ENCODE data around the gene CHIC1. TPM values are rescaled to one million over a fixed set of nuclear protein-coding genes. Genes with fewer than 3 reads are reported as not detected.
"Not testable (repeated sequence)": the region's sequence is repeated elsewhere in the genome, so short reads cannot be mapped to it uniquely, and the experiment has no call there.

CHIC1 gene
- total RNA-seq, 1 experiment from 2014 or later: 15.5 TPM

DNA sequence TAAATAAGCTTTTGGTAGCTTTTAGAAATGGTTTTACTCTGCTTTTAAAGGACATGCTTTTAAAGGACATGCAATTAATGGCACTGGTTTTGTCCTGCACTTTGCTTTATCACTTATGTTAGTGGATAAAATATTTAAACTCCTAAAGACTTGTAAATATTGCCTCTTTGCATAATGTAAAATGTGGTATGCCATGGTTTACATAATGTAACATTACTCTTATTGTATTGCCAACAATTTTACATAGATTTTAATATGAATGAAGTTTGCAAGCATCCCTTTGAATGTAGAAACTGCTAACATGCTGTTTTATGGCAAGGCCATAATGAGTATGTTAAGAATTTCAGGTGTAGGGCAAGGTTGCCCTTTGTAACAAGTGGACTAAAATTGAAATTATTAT is 118.4 kb downstream of the CHIC1 start:
- no peak for DNase-seq (ENCODE audit: low read depth, low spot score)
- Histone ChIP-seq H3K36me3 (ENCODE audit: control insufficient read depth, insufficient read depth, low read length) (no peaks in the 10 kb centered on the region), H3K27me3 (ENCODE audit: control insufficient read depth, insufficient read depth, low read length) (no peaks in the 10 kb centered on the region), H3K4me1 (ENCODE audit: control insufficient read depth, insufficient read depth, low read length) (no peaks in the 10 kb centered on the region), H3K9me3 (ENCODE audit: control insufficient read depth, insufficient read depth, low read depth, low read length) (no peaks in the 10 kb centered on the region), H3K27ac (ENCODE audit: low read length) (no peak overlapping the region), H3K4me3 (ENCODE audit: low read depth in 2 of 2, low read length in 2 of 2) (no peak overlapping the region)
- TF ChIP-seq CTCF (IDR thresholded peaks at IDR 0.05): no peak
- TF ChIP-seq POLR2AphosphoS5 (IDR thresholded peaks at IDR 0.05; ENCODE audit: low read depth, low read length): no peak
- TF ChIP-seq SIN3A (IDR thresholded peaks at IDR 0.05; ENCODE audit: borderline replicate concordance, insufficient read depth, low read depth, low read length): no peak
- no peak for TF ChIP-seq TCF7L2 (IDR thresholded peaks at IDR 0.05; ENCODE audit: low read depth, low read length)
- no peak for TF ChIP-seq REST (IDR thresholded peaks at IDR 0.05; ENCODE audit: insufficient read depth in 1 of 2, low read depth in 2 of 2, low read length in 1 of 2)
- ChIA-PET CTCF (no interaction called here), POLR2A (no interaction called here)
- ATAC-seq: no peak
- no TSS peak for BruUV-seq (replicated peaks)
- in situ Hi-C loops (cut with HindIII; ENCODE audit: low pct_unique_long_range_greater_than_20kb, low sequenced_read_pairs): no loop called here
- intact Hi-C loops (cut with micrococcal nuclease; ENCODE audit: unreplicated experiment): no loop called here

- H3K27ac ChIP-seq (ENCODE audit: low read length): no peak overlapping the region
- no peak overlapping the region for H3K4me3 ChIP-seq (ENCODE audit: low read depth in 2 of 2, low read length in 2 of 2)
- ATAC-seq: no peak
- no peaks in the 10 kb centered on the region for H3K27me3 ChIP-seq (ENCODE audit: control insufficient read depth, insufficient read depth, low read length)
- H3K36me3 ChIP-seq (ENCODE audit: control insufficient read depth, insufficient read depth, low read length): no peaks in the 10 kb centered on the region
- no peaks in the 10 kb centered on the region for H3K9me3 ChIP-seq (ENCODE audit: control insufficient read depth, insufficient read depth, low read depth, low read length)
- in situ Hi-C loops (cut with HindIII; ENCODE audit: low pct_unique_long_range_greater_than_20kb, low sequenced_read_pairs) (no loop called here), intact Hi-C loops (cut with micrococcal nuclease; ENCODE audit: unreplicated experiment) (no loop called here)
- POLR2A ChIA-PET: no interaction called here
- BruUV-seq (replicated peaks): no TSS peak
- no peaks in the 10 kb centered on the region for H3K4me1 ChIP-seq (ENCODE audit: control insufficient read depth, insufficient read depth, low read length)
- no peak for DNase-seq (ENCODE audit: low read depth, low spot score)
- CTCF ChIA-PET: no interaction called here
- TF ChIP-seq CTCF (IDR thresholded peaks at IDR 0.05) (no peak), POLR2AphosphoS5 (IDR thresholded peaks at IDR 0.05; ENCODE audit: low read depth, low read length) (no peak), TCF7L2 (IDR thresholded peaks at IDR 0.05; ENCODE audit: low read depth, low read length) (no peak), REST (IDR thresholded peaks at IDR 0.05; ENCODE audit: insufficient read depth in 1 of 2, low read depth in 2 of 2, low read length in 1 of 2) (no peak), SIN3A (IDR thresholded peaks at IDR 0.05; ENCODE audit: borderline replicate concordance, insufficient read depth, low read depth, low read length) (no peak)
Measured at GRCh38 chrX:73683236-73683859, 120.4 kb downstream of the CHIC1 start.

DNA sequence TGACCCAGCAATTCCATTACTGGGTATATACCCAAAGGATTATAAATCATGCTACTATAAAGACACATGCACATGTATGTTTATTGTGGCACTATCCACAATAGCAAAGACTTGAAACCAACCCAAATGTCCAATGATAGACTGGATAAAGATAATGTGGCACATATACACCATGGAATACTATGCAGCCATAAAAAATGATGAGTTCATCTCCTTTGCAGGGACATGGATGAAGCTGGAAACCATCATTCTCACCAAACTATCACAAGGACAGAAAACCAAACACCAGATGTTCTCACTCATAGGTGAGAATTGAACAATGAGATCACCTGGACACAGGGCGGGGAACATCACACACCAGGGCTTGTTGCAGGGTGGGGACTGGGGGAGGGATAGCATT is 144.0 kb downstream of the CHIC1 start:
- H3K27me3 ChIP-seq (ENCODE audit: control insufficient read depth, insufficient read depth, low read length); H3K4me3 ChIP-seq (ENCODE audit: low read depth in 2 of 2, low read length in 2 of 2); in situ Hi-C loops (cut with HindIII; ENCODE audit: low pct_unique_long_range_greater_than_20kb, low sequenced_read_pairs); intact Hi-C loops (cut with micrococcal nuclease; ENCODE audit: unreplicated experiment); H3K4me1 ChIP-seq (ENCODE audit: control insufficient read depth, insufficient read depth, low read length); ATAC-seq; BruUV-seq (replicated peaks); H3K27ac ChIP-seq (ENCODE audit: low read length); CTCF ChIA-PET; H3K36me3 ChIP-seq (ENCODE audit: control insufficient read depth, insufficient read depth, low read length); DNase-seq (ENCODE audit: low read depth, low spot score); H3K9me3 ChIP-seq (ENCODE audit: control insufficient read depth, insufficient read depth, low read depth, low read length): not testable (repeated sequence)
- POLR2A ChIA-PET: interaction anchor here (0.6 kb wide), 1 partner anchor 811 kb away, joined by 6 read pairs; no protein-coding TSS in a partner anchor

Measured in Panc1 (cell line).